CD4-positive, alpha-beta T cell treated with Interleukin-2 at 100 ng/mL for 4 hours (primary cell): ENCODE measurements around the gene CCDC14.
"Not testable (repeated sequence)": the region's sequence is repeated elsewhere in the genome, so short reads cannot be mapped to it uniquely, and the experiment has no call there.

ENCODE experiments used
- DNase-seq: peaks from one replicate; pipeline ENCODE4 v3.0.0-alpha.2; 2020; ENCODE audit warnings: low spot score

The CCDC14 gene

DNA sequence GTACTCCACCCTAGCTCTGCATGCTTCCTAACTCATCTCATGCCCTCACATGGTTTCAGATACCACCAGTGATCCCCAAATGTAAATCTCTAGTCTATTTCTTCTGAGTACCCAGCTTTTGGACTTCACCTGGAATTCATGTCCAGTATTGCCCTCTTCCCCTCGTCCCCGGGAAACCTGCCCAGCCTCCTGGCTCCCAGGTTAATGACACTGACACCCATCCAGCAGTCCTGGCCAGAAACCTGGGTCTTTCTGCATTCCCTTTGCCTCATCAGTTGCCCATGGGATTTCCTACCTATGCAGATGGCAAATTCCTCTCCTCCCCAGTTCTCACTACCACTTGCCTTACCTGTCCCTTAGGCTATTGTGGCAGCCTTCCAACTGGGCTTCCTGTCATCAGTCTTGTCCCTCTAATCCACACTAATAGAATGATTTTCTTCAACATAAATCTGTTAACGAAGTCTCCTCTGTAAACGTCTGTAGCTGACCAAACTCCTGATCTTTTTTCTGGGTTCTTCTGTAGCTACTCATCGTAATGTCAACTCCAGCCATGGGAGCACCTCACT is 61.6 kb downstream of the CCDC14 start:
- no peak for DNase-seq

DNA sequence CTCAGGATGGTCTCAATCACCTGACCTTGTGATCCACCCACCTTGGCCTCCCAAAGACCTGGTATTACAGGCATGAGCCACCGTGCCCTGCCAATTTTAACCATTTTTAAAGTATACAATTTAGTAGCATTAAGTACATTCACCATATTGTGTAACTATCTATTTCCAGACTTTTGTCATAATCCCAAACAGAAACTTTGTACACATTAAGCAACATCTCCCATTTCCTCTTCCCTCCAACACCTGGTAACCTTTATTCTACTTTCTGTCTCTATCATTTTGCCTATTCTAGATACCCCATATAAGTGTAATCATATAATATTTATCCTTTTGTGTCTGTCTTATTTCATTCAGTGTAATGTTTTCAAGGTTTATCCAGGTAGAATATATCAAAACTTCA is 68.0 kb downstream of the CCDC14 start:
- DNase-seq, result no peak

DNA sequence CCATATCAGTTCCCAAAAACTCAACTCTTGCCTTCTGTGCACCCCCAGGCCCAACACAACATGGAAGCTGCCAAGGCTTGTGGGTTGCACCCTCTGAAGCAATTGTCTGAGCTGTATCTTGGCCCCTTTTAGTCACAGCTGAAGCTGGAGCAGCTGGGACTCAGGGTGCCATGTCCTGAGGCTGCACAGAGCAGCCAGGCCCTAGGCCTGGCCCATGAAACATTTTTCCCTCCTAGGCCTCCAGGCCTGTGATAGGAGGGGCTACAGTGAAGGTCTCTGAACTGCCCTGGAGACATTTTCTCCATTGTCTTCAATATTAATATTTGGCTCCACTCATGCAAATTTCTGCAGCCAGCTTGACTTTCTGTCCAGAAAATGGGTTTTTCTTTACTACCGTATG is 68.8 kb downstream of the CCDC14 start:
- DNase-seq, result no peak

DNA sequence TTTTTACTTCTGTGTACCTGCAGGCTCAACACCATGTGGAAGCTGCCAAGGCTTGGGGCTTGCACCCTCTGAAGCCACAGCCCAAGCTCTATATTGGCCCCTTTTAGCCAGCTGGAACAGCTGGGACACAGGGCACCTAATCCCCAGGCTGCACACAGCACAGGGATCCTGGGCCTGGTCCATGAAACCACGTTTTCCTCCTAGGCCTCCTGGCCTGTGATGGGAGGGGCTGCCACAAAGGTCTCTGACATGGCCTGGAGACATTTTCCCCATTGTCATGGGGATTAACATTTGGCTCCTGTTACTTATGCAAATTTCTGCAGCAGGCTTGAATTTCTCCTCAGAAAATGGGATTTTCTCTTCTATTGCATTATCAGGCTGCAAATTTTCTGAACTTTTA is 70.0 kb downstream of the CCDC14 start:
- DNase-seq, result not testable (repeated sequence)

DNA sequence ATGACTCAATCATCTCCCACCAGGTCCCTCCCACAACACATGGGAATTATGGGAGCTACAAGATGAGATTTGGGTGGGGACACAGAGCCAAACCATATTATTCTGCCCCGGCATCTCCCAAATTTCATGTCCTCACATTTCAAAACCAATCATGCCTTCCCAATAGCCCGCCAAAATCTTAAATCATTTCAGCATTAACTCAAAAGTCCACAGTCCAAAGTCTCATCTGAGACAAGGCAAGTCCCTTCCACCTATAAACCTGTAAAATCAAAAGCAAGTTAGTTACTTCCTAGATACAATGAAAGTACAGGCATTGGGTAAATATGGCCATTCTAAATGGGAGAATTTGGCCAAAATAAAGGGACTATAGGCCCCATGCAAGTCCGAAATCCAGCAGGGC is 70.9 kb downstream of the CCDC14 start:
- not testable (repeated sequence) for DNase-seq

DNA sequence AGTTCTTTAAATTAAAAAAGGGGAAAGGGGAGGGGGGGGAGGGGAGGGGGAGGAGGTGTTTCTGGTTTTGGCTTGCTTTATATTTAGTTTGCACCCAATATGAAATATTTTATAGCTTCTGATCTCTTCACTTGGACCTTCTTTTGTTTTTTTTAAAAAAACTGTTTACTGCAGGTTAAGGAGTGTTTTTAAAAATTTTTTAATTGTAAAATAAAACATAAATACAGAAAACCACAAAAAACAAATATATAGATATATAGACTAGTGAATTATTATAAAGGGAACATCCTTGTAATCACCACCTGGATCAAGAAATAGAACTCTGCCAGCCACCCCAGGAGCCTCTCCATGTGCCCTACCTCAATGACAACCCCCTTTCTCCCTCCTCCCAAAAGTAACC is 76.0 kb downstream of the CCDC14 start:
- no peak for DNase-seq

DNA sequence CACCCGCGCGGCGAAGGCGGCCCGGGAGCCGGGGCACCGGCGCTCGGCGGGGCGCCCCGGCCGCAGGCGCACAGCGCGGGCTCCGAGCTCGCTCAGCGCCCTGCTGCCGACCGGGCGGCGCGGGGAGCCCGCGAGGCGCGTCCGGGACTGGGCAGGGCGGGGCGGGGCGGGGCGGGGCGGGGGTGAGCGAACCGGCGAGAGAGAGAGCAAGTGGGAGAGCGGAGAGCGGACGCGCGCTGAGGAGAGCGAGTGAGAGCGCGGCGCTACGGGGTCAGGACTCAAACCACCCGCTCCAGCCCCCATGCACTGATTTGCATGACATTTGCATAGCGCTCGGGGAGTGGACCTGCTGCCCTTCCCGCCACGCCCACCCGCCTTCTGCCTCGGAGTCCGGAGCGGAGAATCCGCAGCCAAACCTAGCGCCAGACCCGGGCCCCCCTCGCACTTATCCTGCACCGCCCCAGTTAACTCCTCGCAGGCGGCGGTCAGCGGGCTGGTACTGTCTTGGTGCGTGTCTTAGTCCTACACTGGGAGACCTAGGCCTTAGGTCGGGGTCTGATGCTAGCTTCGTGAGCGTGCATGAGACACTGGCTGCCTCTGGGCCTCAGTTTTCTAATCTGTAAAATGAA is 76.7 kb downstream of the CCDC14 start, which contains the start of gene MYLK:
MYLK (minus strand) TSS at position 130 of the 629 bp plus-strand sequence. CDS start 90,491 bp downstream, outside the sequence.
- DNase-seq, result no peak

DNA sequence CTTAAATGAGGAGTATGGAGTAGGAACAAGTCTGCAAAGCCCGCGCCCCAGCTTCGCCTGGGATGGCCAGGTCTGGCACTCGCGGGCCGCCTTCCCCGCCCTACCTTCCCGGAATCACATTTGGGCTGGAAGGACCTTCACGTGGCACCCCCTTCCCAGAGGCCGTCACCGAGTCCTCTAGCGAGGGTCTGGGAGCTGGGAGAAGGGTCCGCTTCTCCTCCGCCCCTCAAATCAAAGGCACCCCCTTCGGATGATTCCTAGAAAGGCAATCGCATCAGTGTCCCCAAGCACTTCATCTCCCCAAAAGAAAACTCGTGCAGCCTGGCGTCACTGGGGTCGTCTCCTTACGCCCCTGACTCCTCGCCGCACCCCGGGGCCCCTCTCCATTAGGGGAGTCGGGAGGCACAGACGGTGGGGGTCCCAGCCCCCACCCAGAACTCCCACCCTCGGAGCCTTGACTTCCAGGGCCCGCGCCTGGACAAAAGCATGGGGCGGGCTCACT is 77.3 kb downstream of the CCDC14 start:
- no peak for DNase-seq

DNA sequence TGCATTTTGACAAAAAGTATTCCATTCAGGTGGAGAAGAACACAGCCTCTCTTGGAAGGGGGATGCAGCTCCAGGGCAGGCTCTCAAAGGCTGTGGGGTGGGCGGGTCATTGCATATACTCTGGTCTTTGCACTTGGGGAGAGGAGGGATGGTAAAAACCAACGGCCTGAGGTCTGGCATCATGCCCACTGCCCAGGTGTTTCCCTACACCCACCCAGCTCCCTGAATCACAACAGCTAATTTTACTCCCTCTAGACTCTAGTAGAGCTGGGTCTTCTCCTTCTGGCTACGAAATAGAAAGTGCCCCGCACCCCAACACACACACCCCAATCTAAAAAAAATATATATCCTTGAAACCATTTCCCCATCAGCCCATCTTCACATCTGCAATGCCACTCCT is 77.9 kb downstream of the CCDC14 start:
- no peak for DNase-seq

DNA sequence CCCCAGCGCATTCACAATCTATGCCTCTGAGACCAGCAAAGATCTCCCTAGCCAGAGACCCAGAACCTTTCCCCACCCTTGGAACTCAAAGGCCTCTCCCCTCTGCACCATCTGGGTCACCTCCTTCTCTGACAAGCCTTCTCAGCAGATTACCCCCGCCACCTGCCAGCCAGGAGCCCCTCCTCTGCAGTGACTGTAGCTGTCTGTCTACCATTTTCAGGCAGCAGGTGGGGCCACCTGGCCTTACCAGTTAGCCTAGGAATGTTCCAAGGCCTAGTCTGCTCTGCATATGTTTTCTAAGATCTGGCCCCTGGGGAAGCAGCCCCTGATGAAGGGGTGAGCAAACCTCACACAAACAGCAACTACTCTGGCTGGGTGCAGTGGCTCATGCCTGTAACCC is 79.3 kb downstream of the CCDC14 start:
- no peak for DNase-seq

DNA sequence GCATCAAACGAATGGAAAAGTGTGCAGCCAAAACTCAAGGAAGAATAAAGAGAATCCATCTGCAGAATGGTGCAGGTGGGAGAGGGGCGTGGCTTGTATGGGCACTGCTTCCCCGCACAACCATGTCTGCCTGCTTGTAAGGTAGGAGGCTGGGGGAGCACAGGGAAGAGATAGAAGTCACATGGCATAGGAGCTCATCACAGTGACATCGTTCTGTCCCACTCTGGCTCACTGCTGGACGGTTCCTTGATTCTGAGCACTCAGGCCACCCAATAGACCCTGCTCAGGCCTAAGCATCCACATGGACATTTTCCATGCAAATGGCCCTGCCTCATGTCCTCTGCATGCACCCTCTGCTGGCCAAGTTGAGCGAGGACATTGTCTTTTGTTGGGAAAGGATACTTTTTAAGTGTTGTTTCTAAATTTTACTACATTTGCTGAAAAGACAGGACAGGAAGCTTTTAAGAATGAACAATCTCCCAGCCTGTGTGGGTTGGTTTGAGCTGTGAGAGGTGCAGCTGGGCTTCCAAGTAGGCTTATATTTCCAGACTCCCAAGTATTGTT is 79.9 kb downstream of the CCDC14 start:
- DNase-seq, result no peak

DNA sequence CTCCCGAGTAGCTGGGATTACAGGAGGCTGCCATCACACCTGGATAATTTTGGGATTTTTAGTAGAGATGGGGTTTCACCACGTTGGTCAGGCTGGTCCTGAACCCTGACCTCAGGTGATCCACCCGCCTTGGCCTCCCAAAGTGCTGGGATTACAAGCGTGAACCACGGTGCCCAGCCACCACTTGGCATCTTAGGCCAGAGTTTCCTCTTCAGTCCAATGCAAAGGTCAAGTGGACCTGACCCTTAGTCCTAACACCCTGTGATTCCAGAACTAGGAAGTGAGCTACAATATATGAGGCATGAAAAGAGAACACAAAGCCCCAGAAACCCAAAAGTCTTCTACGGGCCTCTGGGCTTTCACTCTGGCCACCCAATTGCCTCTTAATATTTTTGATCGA is 82.2 kb downstream of the CCDC14 start:
- DNase-seq, result no peak

DNA sequence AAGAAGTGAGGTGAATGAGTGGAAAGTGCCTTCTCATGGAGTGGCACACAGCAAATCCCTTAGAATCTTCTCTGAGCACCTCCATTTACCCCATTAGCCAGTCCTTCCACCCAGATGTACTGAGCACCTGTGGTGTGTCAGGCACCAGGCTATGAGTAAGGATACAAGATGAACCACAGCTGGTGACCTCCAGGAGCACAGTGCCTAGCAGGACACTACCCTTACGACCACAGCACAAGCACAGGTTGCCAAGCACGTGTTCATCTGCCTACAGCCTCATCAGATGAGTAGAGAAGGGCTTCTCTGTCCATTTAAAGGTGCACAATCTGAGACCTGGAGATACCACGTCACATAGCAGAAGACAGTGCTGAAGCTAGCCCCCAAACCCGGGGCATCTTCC is 83.1 kb downstream of the CCDC14 start:
- no peak for DNase-seq

DNA sequence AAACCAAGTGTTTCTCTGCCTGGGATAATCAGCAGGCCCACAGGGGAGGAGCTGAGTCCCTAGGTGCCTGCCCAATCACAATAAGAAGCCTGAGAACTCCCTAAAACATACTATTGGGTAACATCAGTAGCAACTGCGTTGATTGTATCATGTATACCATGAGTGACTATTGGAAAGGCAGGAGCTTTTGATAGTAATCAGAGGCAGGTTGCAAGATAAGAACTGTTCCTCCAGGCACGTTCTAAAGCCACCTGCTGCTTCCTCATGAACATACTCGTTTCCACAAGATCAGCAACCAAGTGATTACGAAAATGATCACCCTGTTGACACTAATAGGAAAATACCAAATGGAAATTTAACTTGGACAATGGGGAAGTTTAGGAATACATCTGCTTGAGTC is 83.6 kb downstream of the CCDC14 start:
- no peak for DNase-seq

DNA sequence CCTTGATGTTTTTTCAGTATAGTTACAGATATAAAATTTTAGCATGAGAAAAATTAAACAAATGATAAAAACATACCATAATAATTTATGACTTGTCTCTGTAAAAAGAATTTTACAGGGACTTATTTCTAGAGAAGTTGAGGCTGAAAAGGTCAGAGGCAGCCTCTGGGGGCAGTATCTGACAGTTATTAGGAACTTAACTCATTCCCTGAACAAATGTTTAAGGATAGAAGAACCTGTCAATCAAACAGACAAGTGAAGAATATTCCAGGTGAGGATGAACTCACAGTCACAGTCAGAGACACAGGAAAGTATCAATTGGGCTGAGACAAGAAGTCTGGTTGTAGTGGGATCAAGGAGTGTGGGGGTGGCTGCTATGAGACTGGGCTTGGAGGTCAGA is 84.2 kb downstream of the CCDC14 start:
- DNase-seq, result no peak

DNA sequence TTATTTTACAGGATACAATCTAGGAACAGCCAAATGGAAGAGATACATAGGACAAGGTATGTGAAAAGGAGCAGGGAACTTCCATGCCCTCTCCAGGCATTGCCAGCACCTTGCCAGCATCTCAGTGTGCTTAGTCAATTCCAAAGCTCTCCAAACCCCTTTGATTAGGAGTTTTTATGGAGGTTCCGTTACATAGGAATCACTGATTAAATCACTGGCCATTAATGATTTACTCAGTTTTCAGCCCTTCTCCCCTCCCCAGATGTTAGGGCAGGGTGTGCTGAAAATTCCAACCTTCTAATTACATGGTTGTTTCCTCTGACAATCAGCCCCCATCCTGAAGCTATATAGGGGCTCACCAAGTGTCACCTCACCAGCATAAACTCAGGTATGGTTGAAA is 88.4 kb downstream of the CCDC14 start:
- DNase-seq, result no peak

DNA sequence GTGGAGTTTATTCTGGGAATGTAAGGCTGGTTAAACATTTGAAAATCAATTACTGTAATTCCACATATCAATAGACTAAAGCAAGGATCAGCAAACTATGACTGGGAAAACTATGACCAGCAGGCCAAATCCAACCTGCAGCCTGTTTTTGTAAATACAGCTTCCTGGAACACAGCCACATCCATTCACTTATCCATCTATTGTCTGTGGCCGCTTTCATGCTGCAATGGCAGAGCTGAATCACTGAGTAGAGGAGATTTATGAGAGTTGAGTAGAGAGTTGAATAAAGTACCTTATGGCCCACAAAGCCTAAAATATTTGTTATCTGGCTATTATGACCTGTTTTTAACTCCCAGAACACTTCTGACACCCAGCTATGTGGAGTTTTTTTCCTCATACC is 89.1 kb downstream of the CCDC14 start:
- no peak for DNase-seq

DNA sequence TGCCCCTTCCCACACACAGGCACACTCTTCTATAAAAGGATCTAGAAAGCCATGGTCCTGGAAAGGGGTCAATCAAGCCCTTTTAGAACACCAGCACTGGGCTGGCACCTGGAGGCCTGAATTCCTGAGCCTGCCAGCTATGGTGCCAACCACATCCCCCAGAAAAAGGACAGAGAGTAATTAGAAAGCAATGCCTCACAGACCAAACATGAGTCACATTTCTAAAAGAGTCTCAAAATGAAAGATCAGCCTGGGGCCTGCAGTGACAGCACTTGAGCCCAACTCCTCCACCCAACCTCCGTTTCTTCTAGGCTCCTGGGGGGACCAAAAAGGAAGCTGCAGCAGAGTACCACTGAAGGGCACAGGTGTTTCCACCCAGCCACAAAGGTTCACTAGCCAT is 91.0 kb downstream of the CCDC14 start:
- no peak for DNase-seq

DNA sequence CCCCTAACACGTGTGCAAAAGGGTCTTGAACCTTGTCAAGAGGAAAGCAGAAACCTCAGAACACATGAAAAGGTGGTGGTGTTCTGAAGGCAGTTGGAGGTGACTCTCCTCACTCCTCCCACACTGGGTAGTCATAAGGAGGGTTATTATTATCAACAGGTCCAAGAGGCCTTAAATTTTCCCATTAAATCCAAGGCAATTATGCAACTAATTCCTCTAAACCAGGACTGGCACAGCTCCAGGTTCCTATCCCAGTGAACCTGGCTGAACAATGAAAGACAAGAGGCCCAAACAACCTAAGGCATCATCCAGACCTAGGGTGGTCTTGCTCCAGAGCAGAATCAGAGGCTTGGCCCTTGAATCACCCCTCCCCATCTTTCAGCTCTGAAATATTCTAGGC is 91.9 kb downstream of the CCDC14 start:
- DNase-seq, result no peak

DNA sequence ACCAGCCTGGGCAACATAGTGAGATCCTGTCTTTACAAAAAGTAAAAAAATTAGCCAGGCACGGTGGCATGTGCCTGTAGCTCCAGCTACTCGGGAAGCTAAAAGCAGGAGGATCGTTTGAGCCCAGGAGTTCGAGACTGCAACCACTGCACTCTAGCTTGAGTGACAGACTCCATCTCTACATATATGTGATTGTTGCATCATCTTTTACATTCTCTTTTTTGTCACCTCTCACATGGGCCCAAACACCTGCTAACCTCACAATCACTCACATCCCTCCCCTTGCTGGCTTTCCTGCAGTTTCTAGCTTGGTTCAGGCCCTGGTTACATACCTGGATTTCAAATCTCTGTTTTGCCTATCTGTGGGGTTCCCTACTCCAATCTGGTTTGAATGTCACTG is 96.3 kb downstream of the CCDC14 start:
- DNase-seq, result no peak
